HCT116 (cell line): ENCODE results near the gene TBC1D30. TPM values are rescaled to one million over a fixed set of nuclear protein-coding genes. Genes with fewer than 3 reads are reported as not detected.
A peak's percentile ranks its signal among the peaks of the same experiment; 100 is the strongest.

Experiments used
- ATAC-seq: fragments of 200-7000 bp; cut with Tn5 transposase; 2 replicates; pipeline ENCODE4 v1.9.1; 2020; ENCODE audit warnings: mild to moderate bottlenecking, moderate library complexity
- BruUV-seq: library from RNA; stranded (reverse); fragments of 400-500 nt; replicated peaks from 2 replicates; lab custom pipeline; 2021; lab: Mats Ljungman, UMichigan
- CTCF ChIA-PET: fragments of 300-600 bp; sonication (Branson Sonifier 250); formaldehyde crosslinking; loops from one replicate; lab custom pipeline; 2021; ENCODE audit warnings: antibody characterized with exemption; lab: Charles Lee
- POLR2A ChIA-PET: fragments of 300-600, 350-600 bp; sonication (Branson Sonifier 250); formaldehyde crosslinking; loops from one replicate; lab custom pipeline; 2021; ENCODE audit warnings: antibody characterized with exemption; lab: Charles Lee
- RAD21 ChIA-PET, 2 experiments: fragments of 300-600 bp; sonication (Branson Sonifier 250); formaldehyde crosslinking; loops; one replicate each; lab custom pipeline; 2023; ENCODE audit warnings: low total read pairs in 2 of 2; ENCODE audit not compliant: uncharacterized antibody in 2 of 2, unreplicated experiment in 2 of 2, low non-redundant PET in 1 of 2; lab: Charles Lee
- DNase-seq: peaks from one replicate; pipeline ENCODE4 v3.0.0-alpha.2; 2010; ENCODE audit warnings: low read depth, low spot score
- H2AFZ ChIP-seq: fragments of 200-600 bp; shearing (Covaris generic), sonication (generic); 2 replicates; pipeline ENCODE4 v1.6.1; 2017; ENCODE audit warnings: low read depth, mixed run types, mixed read lengths, antibody characterized with exemption, low read length; ENCODE audit not compliant: poor library complexity, severe bottlenecking
- H3K27ac ChIP-seq: 2 replicates; pipeline ENCODE4 v1.5.1; 2012; ENCODE audit warnings: low read depth, low read length
- H3K27me3 ChIP-seq: fragments of 200-600 bp; sonication (generic); 2 replicates; pipeline ENCODE4 v1.6.1; 2016; ENCODE audit warnings: mixed run types, low read length, mixed read lengths; ENCODE audit not compliant: insufficient read depth
- H3K36me3 ChIP-seq, 2 experiments: fragments of 200-500 bp in 1 of 2; fragments of 200-600 bp in 1 of 2; sonication (Bioruptor generic) in 1 of 2; sonication (generic) in 1 of 2; 2 replicates each; pipeline versions ENCODE4 v1.5.1 to v1.6.1; 2014 to 2016; ENCODE audit warnings: low read length in 2 of 2, inconsistent platforms in 1 of 2, mixed read lengths in 1 of 2, mixed run types in 1 of 2; ENCODE audit not compliant: insufficient read depth in 2 of 2, control insufficient read depth in 1 of 2
- H3K4me1 ChIP-seq, 2 experiments: fragments of 200-600 bp in 1 of 2; sonication (generic) in 1 of 2; 2 replicates each; pipeline versions ENCODE4 v1.5.1 to v1.6.1; 2012 to 2017; ENCODE audit warnings: low read length in 2 of 2, inconsistent platforms in 1 of 2, mild to moderate bottlenecking in 1 of 2, mixed read lengths in 1 of 2, mixed run types in 1 of 2, moderate library complexity in 1 of 2; ENCODE audit not compliant: insufficient read depth in 2 of 2, control insufficient read depth in 1 of 2
- H3K4me2 ChIP-seq: fragments of 200-600 bp; sonication (generic); 2 replicates; pipeline ENCODE4 v1.6.1; 2017; ENCODE audit warnings: mixed run types, low read length, mixed read lengths
- H3K4me3 ChIP-seq, 2 experiments: fragments of 200-600 bp in 1 of 2; sonication (generic) in 1 of 2; replicated peaks in 1 of 2; 2 replicates each; pipeline ENCODE4 v1.5.1; 2011 to 2016; ENCODE audit warnings: low read length in 2 of 2, control low read depth in 1 of 2, low read depth in 1 of 2, mild to moderate bottlenecking in 1 of 2, mixed read lengths in 1 of 2, mixed run types in 1 of 2
- H3K79me2 ChIP-seq: fragments of 200-600 bp; sonication (generic); 2 replicates; pipeline ENCODE4 v1.6.1; 2017; ENCODE audit warnings: mild to moderate bottlenecking, mixed run types, low read length, moderate library complexity, mixed read lengths; ENCODE audit not compliant: insufficient read depth
- H3K9ac ChIP-seq: fragments of 200-600 bp; sonication (generic); 2 replicates; pipeline ENCODE4 v1.6.1; 2016; ENCODE audit warnings: low read length, mixed read lengths
- H3K9me2 ChIP-seq: fragments of 200-600 bp; sonication (generic), shearing (Covaris generic); 2 replicates; pipeline ENCODE4 v1.6.1; 2017; ENCODE audit warnings: mixed run types, mild to moderate bottlenecking, moderate library complexity; ENCODE audit not compliant: insufficient read depth
- H3K9me3 ChIP-seq, 2 experiments: fragments of 200-500 bp in 1 of 2; fragments of 200-600 bp in 1 of 2; sonication (Bioruptor generic) in 1 of 2; sonication (generic) in 1 of 2; 2 replicates each; pipeline ENCODE4 v1.6.1; 2014 to 2017; ENCODE audit warnings: low read length in 2 of 2, mixed read lengths in 2 of 2, inconsistent platforms in 1 of 2, low read depth in 1 of 2, mild to moderate bottlenecking in 1 of 2, mixed run types in 1 of 2, moderate library complexity in 1 of 2; ENCODE audit not compliant: control insufficient read depth in 1 of 2, insufficient read depth in 1 of 2
- H4K20me1 ChIP-seq: fragments of 200-600 bp; sonication (generic), shearing (Covaris generic); 2 replicates; pipeline ENCODE4 v1.6.1; 2017; ENCODE audit warnings: mixed run types, mild to moderate bottlenecking, moderate library complexity; ENCODE audit not compliant: insufficient read depth
- CEBPB ChIP-seq: IDR thresholded peaks from 2 replicates; pipeline ENCODE4 v1.6.1; 2012; ENCODE audit warnings: low read depth
- CTCF ChIP-seq, 3 experiments: fragments of 200-600 bp in 1 of 3; sonication (generic) in 1 of 3; IDR thresholded peaks in 2 of 3; conservative IDR thresholded peaks in 1 of 3; 2 replicates each; pipeline ENCODE4 v1.5.1; 2012 to 2017; ENCODE audit warnings: low read depth in 2 of 3, low read length in 2 of 3, antibody characterized with exemption in 1 of 3, borderline replicate concordance in 1 of 3, control low read depth in 1 of 3, mild to moderate bottlenecking in 1 of 3, mixed read lengths in 1 of 3, mixed run types in 1 of 3, moderate library complexity in 1 of 3; ENCODE audit not compliant: insufficient read depth in 1 of 3
- EZH2 ChIP-seq: fragments of 200-600 bp; sonication (generic); IDR thresholded peaks from 2 replicates; pipeline ENCODE4 v1.6.1; 2017; ENCODE audit warnings: antibody characterized with exemption, mixed run types
- MAX ChIP-seq: IDR thresholded peaks from 2 replicates; pipeline ENCODE4 v1.6.1; 2012
- POLR2A ChIP-seq: IDR thresholded peaks from 2 replicates; pipeline ENCODE4 v1.7.0; 2011; ENCODE audit warnings: borderline replicate concordance; ENCODE audit not compliant: insufficient read depth, insufficient read length; ENCODE audit errors: extremely low read depth
- RAD21 ChIP-seq: IDR thresholded peaks from 2 replicates; pipeline ENCODE4 v1.6.1; 2012; ENCODE audit warnings: low read depth, mild to moderate bottlenecking
- SIN3A ChIP-seq: IDR thresholded peaks from 2 replicates; pipeline ENCODE4 v1.6.1; 2012; ENCODE audit warnings: low read depth
- SRF ChIP-seq: IDR thresholded peaks from 2 replicates; pipeline ENCODE4 v1.6.1; 2012; ENCODE audit warnings: low read depth
- TCF7L2 ChIP-seq: IDR thresholded peaks from 2 replicates; pipeline ENCODE4 v1.7.0; 2011; ENCODE audit warnings: borderline replicate concordance, inconsistent platforms; ENCODE audit not compliant: insufficient read depth, insufficient read length; ENCODE audit errors: extremely low read depth
- YY1 ChIP-seq: IDR thresholded peaks from 2 replicates; pipeline ENCODE4 v1.6.1; 2011; ENCODE audit warnings: low read length, low read depth, moderate library complexity, mild to moderate bottlenecking; ENCODE audit not compliant: insufficient replicate concordance; ENCODE audit errors: extremely low read depth
- ZNF274 ChIP-seq: fragments of 200-500 bp; sonication (Bioruptor generic); IDR thresholded peaks from 2 replicates; pipeline ENCODE4 v1.6.1; 2014; ENCODE audit warnings: mild to moderate bottlenecking, low read depth, low read length, inconsistent platforms
- intact Hi-C: fragments of 100-400 bp; cut with micrococcal nuclease; formaldehyde crosslinking; loops from 2 replicates; pipeline ENCODE4 v1.10.0; 2022
- total RNA-seq: library from RNA; stranded (reverse); gene quantifications from one replicate; pipeline ENCODE4 v1.2.1, GENCODE V29; 2021; ENCODE audit not compliant: unreplicated experiment

The TBC1D30 gene
- total RNA-seq, 1 experiment from 2014 or later, result 24.1 TPM

- H3K9me3 ChIP-seq, result no peaks in the 10 kb centered on the region
- TF ChIP-seq POLR2A (no peak), YY1 (no peak), ZNF274 (no peak), CEBPB (no peak), TCF7L2 (no peak), EZH2 (no peak), SRF (no peak), MAX (no peak)
- H4K20me1 ChIP-seq, result peaks cover 7% of the 10 kb centered on the region; the same call in 1 of the 2 replicates
- DNase-seq (no peak), ATAC-seq (no peak)
- RAD21 ChIA-PET, result no interaction called here
- H3K4me2 ChIP-seq, result no peak overlapping the region
- H3K27ac ChIP-seq, result no peak overlapping the region
- no peaks in the 10 kb centered on the region; a peak in 1 of 4 replicates for H3K36me3 ChIP-seq
- H3K9me2 ChIP-seq, result no peaks in the 10 kb centered on the region
- CTCF ChIA-PET, result interaction anchor here (1.5 to 2.4 kb wide), 3 partner anchors 16 to 22 kb away, joined by 4 to 23 read pairs (median 8); no protein-coding TSS in a partner anchor
- H3K27me3 ChIP-seq, result no peaks in the 10 kb centered on the region
- POLR2A ChIA-PET, result no interaction called here
- intact Hi-C loops, result loop anchor here (5.0 kb wide), 1 partner anchor 322 kb away; the partner anchor contains the start of gene WIF1
- H3K79me2 ChIP-seq, result peaks cover 47% of the 10 kb centered on the region
- H2AFZ ChIP-seq, result no peak overlapping the region
- no peak overlapping the region for H3K4me3 ChIP-seq
- H3K4me1 ChIP-seq, result peaks cover 0 to 11% of the 10 kb centered on the region in 2 experiments; a peak in 2 of 4 replicates
- H3K9ac ChIP-seq, result no peak overlapping the region
- BruUV-seq, result no TSS peak
Observed at GRCh38 chr12:64800640-64801039, 23.8 kb upstream of the TBC1D30 start.

- RAD21 ChIA-PET, result interaction anchor here in 1 of 2 experiments (1.1 kb wide), 1 partner anchor 266 kb away, joined by 3 read pairs; no protein-coding TSS in a partner anchor
- H3K9me2 ChIP-seq, result no peaks in the 10 kb centered on the region
- no peaks in the 10 kb centered on the region; a peak in 1 of 4 replicates for H3K36me3 ChIP-seq
- no peaks in the 10 kb centered on the region for H3K9me3 ChIP-seq
- H4K20me1 ChIP-seq, result peaks cover 10% of the 10 kb centered on the region; the same call in 1 of the 2 replicates
- no peak overlapping the region for H2AFZ ChIP-seq
- DNase-seq (no peak), ATAC-seq (peak; percentile 80)
- CTCF ChIA-PET, result interaction anchor here (0.6 to 2.4 kb wide), 27 partner anchors 9 to 1379 kb away, joined by 3 to 25 read pairs (median 6); no protein-coding TSS in a partner anchor
- H3K27ac ChIP-seq, result no peak overlapping the region
- H3K4me2 ChIP-seq, result no peak overlapping the region
- H3K4me1 ChIP-seq, result peaks cover 0 to 9% of the 10 kb centered on the region in 2 experiments; a peak in 2 of 4 replicates
- POLR2A ChIA-PET, result interaction anchor here (1.1 kb wide), 1 partner anchor 21 kb away, joined by 5 read pairs; no protein-coding TSS in a partner anchor
- TF ChIP-seq CTCF (IDR thresholded peaks at IDR 0.05 in 2 of 3, conservative IDR thresholded peaks at IDR 0.05 in 1 of 3; ENCODE audit: borderline replicate concordance in 1 of 3, insufficient read depth in 1 of 3, low read depth in 2 of 3, low read length in 2 of 3) (peak; percentile 57 to 98 (median 70)), RAD21 (peak; percentile 47; the same call in 1 of the 2 replicates), SIN3A (no peak)
- intact Hi-C loops, result loop anchor here (5.0 kb wide), 1 partner anchor 321 kb away; the partner anchor contains the start of gene WIF1
- H3K4me3 ChIP-seq, result no peak overlapping the region
- H3K9ac ChIP-seq, result no peak overlapping the region
- no TSS peak for BruUV-seq
- peaks cover 53% of the 10 kb centered on the region for H3K79me2 ChIP-seq
- H3K27me3 ChIP-seq, result no peaks in the 10 kb centered on the region
Observed at GRCh38 chr12:64801381-64801780, 23.1 kb upstream of the TBC1D30 start.
